Upper lobe of left lung (tissue), 6 donors: ENCODE data around the gene LRCH1. TPM values are rescaled to one million over a fixed set of nuclear protein-coding genes. Genes with fewer than 3 reads are reported as not detected.

Source experiments
- ATAC-seq, 2 donors: fragments of 200-7000 bp; cut with Tn5 transposase; one replicate each; pipeline ENCODE4 v1.9.1; 2022; ENCODE audit warnings: mild to moderate bottlenecking in 2 of 2, moderate library complexity in 2 of 2; ENCODE audit not compliant: low FRiP score in 2 of 2
- DNase-seq, 2 donors: peaks; one replicate each; pipeline ENCODE4 v3.0.0-alpha.2; 2019 to 2020
- H3K27ac ChIP-seq, 4 donors: fragments of 200-600 bp; sonication (generic); one replicate each; pipeline ENCODE4 v1.5.1; 2016 to 2019
- H3K27me3 ChIP-seq, 4 donors: fragments of 200-600 bp; sonication (generic); one replicate each; pipeline ENCODE4 v1.5.1; 2017 to 2019
- H3K36me3 ChIP-seq, 4 donors: fragments of 200-600 bp; sonication (generic); one replicate each; pipeline ENCODE4 v1.5.1; 2016 to 2019
- H3K4me1 ChIP-seq, 4 donors: fragments of 200-600 bp; sonication (generic); one replicate each; pipeline ENCODE4 v1.5.1; 2018 to 2019
- H3K4me3 ChIP-seq, 4 donors: fragments of 200-600 bp; sonication (generic); one replicate each; pipeline ENCODE4 v1.5.1; 2017 to 2019; ENCODE audit warnings: mild to moderate bottlenecking in 2 of 4, moderate library complexity in 1 of 4
- H3K9me3 ChIP-seq, 4 donors: fragments of 200-600 bp; sonication (generic); one replicate each; pipeline ENCODE4 v1.5.1; 2018 to 2019
- CTCF ChIP-seq, 6 experiments: fragments of 450-650 bp in 4 of 6; fragments of 200-600 bp in 2 of 6; sonication (generic) in 2 of 6; IDR thresholded peaks; one replicate each; pipeline ENCODE4 v1.5.1; 2016 to 2019; ENCODE audit warnings: antibody characterized with exemption in 6 of 6
- EP300 ChIP-seq, 4 donors: sonication (generic); formaldehyde crosslinking; IDR thresholded peaks; one replicate each; pipeline ENCODE4 v1.5.1; 2017; ENCODE audit warnings: antibody characterized with exemption in 4 of 4, control low read depth in 2 of 4
- POLR2A ChIP-seq, 4 donors: fragments of 450-650 bp; IDR thresholded peaks; one replicate each; pipeline ENCODE4 v1.5.1; 2016 to 2017; ENCODE audit warnings: antibody characterized with exemption in 4 of 4, mild to moderate bottlenecking in 2 of 4
- POLR2AphosphoS5 ChIP-seq, 2 donors: sonication (generic); formaldehyde crosslinking; IDR thresholded peaks; one replicate each; pipeline ENCODE4 v1.5.1; 2017; ENCODE audit warnings: antibody characterized with exemption in 2 of 2
- WGBS, 2 donors: methylation state at CpG; one replicate each; pipeline ENCODE4 v1.1.5; 2017 to 2018; 5-methylcytosine and 5-hydroxymethylcytosine counted together
- total RNA-seq, 6 donors: library from RNA; depleted of rRNA in 4 of 6; stranded (reverse); fragments of >200 nt in 4 of 6; gene quantifications; one replicate each; pipeline versions ENCODE4 v1.1.0 to v1.2.1, GENCODE V29; 2016 to 2021
- donor health status: DM: no; HTN: no; CAD: no; lungs with moderate emphysema.
- donor health status: DM: no; HTN: yes; CAD: no; lungs with severe emphysema.

Gene LRCH1
- total RNA-seq, 6 donors from 2014 or later, result 17.2 to 27.0 (median 22.7) TPM

GRCh38 chr13:46559272-46559805, 6.4 kb downstream of the LRCH1 start:
- H3K4me3 ChIP-seq, result no peak overlapping the region
- WGBS, 2 donors, result 60 to 77% methylated on average over 2 of the region's 2 CpGs
- peaks cover 21 to 35% (median 23%) of the 10 kb centered on the region in 4 donors for H3K4me1 ChIP-seq
- H3K27me3 ChIP-seq, result no peaks in the 10 kb centered on the region
- DNase-seq, result no peak
- no peaks in the 10 kb centered on the region for H3K9me3 ChIP-seq
- H3K36me3 ChIP-seq, result no peaks in the 10 kb centered on the region
- peak overlapping the region in 1 of 4 donors; percentile 24 for H3K27ac ChIP-seq
- no peak for TF ChIP-seq POLR2AphosphoS5 (IDR thresholded peaks at IDR 0.05)
- no peak for TF ChIP-seq POLR2A (IDR thresholded peaks at IDR 0.05)
- no peak for TF ChIP-seq EP300 (IDR thresholded peaks at IDR 0.05)
- no peak for TF ChIP-seq CTCF (IDR thresholded peaks at IDR 0.05)
- ATAC-seq, result no peak

- Histone ChIP-seq H3K4me1 (peaks cover 12 to 26% (median 20%) of the 10 kb centered on the region in 4 donors), H3K36me3 (no peaks in the 10 kb centered on the region), H3K9me3 (no peaks in the 10 kb centered on the region), H3K27me3 (no peaks in the 10 kb centered on the region), H3K4me3 (no peak overlapping the region), H3K27ac (no peak overlapping the region)
- DNase-seq, result no peak
- no peak for TF ChIP-seq POLR2A (IDR thresholded peaks at IDR 0.05)
- no peak for TF ChIP-seq EP300 (IDR thresholded peaks at IDR 0.05)
- no peak for TF ChIP-seq CTCF (IDR thresholded peaks at IDR 0.05)
- TF ChIP-seq POLR2AphosphoS5 (IDR thresholded peaks at IDR 0.05), result no peak
- no peak for ATAC-seq
These were observed 7.8 kb downstream of the LRCH1 start for GRCh38 chr13:46560778-46561177.

GRCh38 chr13:46561286-46561685, 8.3 kb downstream of the LRCH1 start:
- DNase-seq (no peak), ATAC-seq (no peak)
- WGBS, 2 donors, result 56 to 69% methylated on average over 2 of the region's 2 CpGs
- TF ChIP-seq POLR2AphosphoS5 (IDR thresholded peaks at IDR 0.05) (no peak), POLR2A (IDR thresholded peaks at IDR 0.05) (no peak), EP300 (IDR thresholded peaks at IDR 0.05) (no peak), CTCF (IDR thresholded peaks at IDR 0.05) (no peak)
- Histone ChIP-seq H3K4me3 (no peak overlapping the region), H3K36me3 (no peaks in the 10 kb centered on the region), H3K27ac (no peak overlapping the region), H3K9me3 (no peaks in the 10 kb centered on the region), H3K4me1 (peaks cover 17 to 31% (median 19%) of the 10 kb centered on the region in 4 donors), H3K27me3 (no peaks in the 10 kb centered on the region)

- no peak overlapping the region for H3K27ac ChIP-seq
- no peak overlapping the region for H3K4me3 ChIP-seq
- H3K9me3 ChIP-seq, result no peaks in the 10 kb centered on the region
- no peaks in the 10 kb centered on the region for H3K27me3 ChIP-seq
- no peaks in the 10 kb centered on the region for H3K36me3 ChIP-seq
- ATAC-seq (no peak), DNase-seq (no peak)
- peaks cover 17 to 33% (median 20%) of the 10 kb centered on the region in 4 donors for H3K4me1 ChIP-seq
- no peak for TF ChIP-seq POLR2A (IDR thresholded peaks at IDR 0.05)
- no peak for TF ChIP-seq POLR2AphosphoS5 (IDR thresholded peaks at IDR 0.05)
- no peak for TF ChIP-seq CTCF (IDR thresholded peaks at IDR 0.05)
- TF ChIP-seq EP300 (IDR thresholded peaks at IDR 0.05), result no peak
- 89 to 100% methylated on average over 1 of the region's 1 CpG for WGBS, 2 donors
These were observed 8.7 kb downstream of the LRCH1 start for GRCh38 chr13:46561691-46562090.

- Histone ChIP-seq H3K27me3 (no peaks in the 10 kb centered on the region), H3K9me3 (no peaks in the 10 kb centered on the region), H3K27ac (no peak overlapping the region), H3K4me3 (no peak overlapping the region), H3K36me3 (no peaks in the 10 kb centered on the region), H3K4me1 (peaks cover 17 to 33% (median 20%) of the 10 kb centered on the region in 4 donors)
- ATAC-seq (no peak), DNase-seq (no peak)
- no peak for TF ChIP-seq CTCF (IDR thresholded peaks at IDR 0.05)
- no peak for TF ChIP-seq EP300 (IDR thresholded peaks at IDR 0.05)
- TF ChIP-seq POLR2A (IDR thresholded peaks at IDR 0.05), result no peak
- TF ChIP-seq POLR2AphosphoS5 (IDR thresholded peaks at IDR 0.05), result no peak
- 91 to 93% methylated on average over 2 of the region's 2 CpGs for WGBS, 2 donors
These were observed 9.2 kb downstream of the LRCH1 start for GRCh38 chr13:46562152-46562551.
